Effector memory CD8-positive, alpha-beta T cell (primary cell): ENCODE results near the gene CCSAP.

Experiments used
- ATAC-seq: fragments of 150-1000 bp; cut with Tn5 transposase; replicated peaks from 2 replicates; pipeline ENCODE4 v1.10.0; 2021; ENCODE audit warnings: mild to moderate bottlenecking, moderate library complexity
- DNase-seq, 3 experiments: peaks; one replicate each; pipeline ENCODE4 v3.0.0; 2021
- H3K27ac Mint-ChIP-seq, 2 donors: one replicate each; pipeline ENCODE4 v1.8.0; 2022; ENCODE audit warnings: mild to moderate bottlenecking in 2 of 2, mixed read lengths in 2 of 2, moderate library complexity in 2 of 2
- H3K27me3 Mint-ChIP-seq, 2 donors: one replicate each; pipeline ENCODE4 v1.8.0; 2022; ENCODE audit warnings: mixed read lengths in 2 of 2
- H3K36me3 Mint-ChIP-seq: one replicate; pipeline ENCODE4 v1.8.0; 2022; ENCODE audit warnings: mild to moderate bottlenecking, moderate library complexity, mixed read lengths; ENCODE audit not compliant: insufficient read depth
- H3K4me1 Mint-ChIP-seq, 2 donors: one replicate each; pipeline ENCODE4 v1.8.0; 2022; ENCODE audit warnings: low read depth in 2 of 2, mixed read lengths in 2 of 2
- H3K4me3 Mint-ChIP-seq, 2 donors: one replicate each; pipeline ENCODE4 v1.8.0; 2022; ENCODE audit warnings: mild to moderate bottlenecking in 2 of 2, mixed read lengths in 2 of 2, moderate library complexity in 2 of 2
- H3K9me3 Mint-ChIP-seq, 2 donors: one replicate each; pipeline ENCODE4 v1.8.0; 2022; ENCODE audit warnings: mixed read lengths in 2 of 2

CCSAP gene

GRCh38 chr1:229352975-229353374 is 10.1 kb upstream of the CCSAP start:
- no peak for DNase-seq
- H3K4me3 Mint-ChIP-seq = no peak overlapping the region
- H3K27ac Mint-ChIP-seq = no peak overlapping the region
- no peaks in the 10 kb centered on the region for H3K9me3 Mint-ChIP-seq
- peaks cover 64 to 84% of the 10 kb centered on the region in 2 donors for H3K27me3 Mint-ChIP-seq
- no peak for ATAC-seq
- no peaks in the 10 kb centered on the region for H3K4me1 Mint-ChIP-seq
- no peaks in the 10 kb centered on the region for H3K36me3 Mint-ChIP-seq

GRCh38 chr1:229349463-229350385 is 6.9 kb upstream of the CCSAP start:
- no peak overlapping the region for H3K4me3 Mint-ChIP-seq
- no peaks in the 10 kb centered on the region for H3K4me1 Mint-ChIP-seq
- ATAC-seq (no peak), DNase-seq (no peak)
- H3K27ac Mint-ChIP-seq = no peak overlapping the region
- H3K27me3 Mint-ChIP-seq = peaks cover 56 to 83% of the 10 kb centered on the region in 2 donors
- H3K9me3 Mint-ChIP-seq = no peaks in the 10 kb centered on the region
- no peaks in the 10 kb centered on the region for H3K36me3 Mint-ChIP-seq

- ATAC-seq = no peak
- no peak for DNase-seq
- peaks cover 12% of the 10 kb centered on the region for H3K36me3 Mint-ChIP-seq
- no peak overlapping the region for H3K27ac Mint-ChIP-seq
- H3K4me3 Mint-ChIP-seq = no peak overlapping the region
- H3K4me1 Mint-ChIP-seq = peaks cover 0 to 6% of the 10 kb centered on the region in 2 donors
- H3K27me3 Mint-ChIP-seq = peaks cover 35 to 61% of the 10 kb centered on the region in 2 donors
- H3K9me3 Mint-ChIP-seq = no peaks in the 10 kb centered on the region
Observed at GRCh38 chr1:229347528-229347927, 4.7 kb upstream of the CCSAP start.

- DNase-seq (no peak), ATAC-seq (no peak)
- Mint-ChIP-seq H3K27ac (no peak overlapping the region), H3K9me3 (no peaks in the 10 kb centered on the region), H3K36me3 (peaks cover 15% of the 10 kb centered on the region), H3K4me3 (peak overlapping the region; percentile 44 to 95), H3K4me1 (peaks cover 6 to 20% of the 10 kb centered on the region in 2 donors), H3K27me3 (peaks cover 24 to 43% of the 10 kb centered on the region in 2 donors)
Observed at GRCh38 chr1:229344937-229345684, 2.3 kb upstream of the CCSAP start.

- Mint-ChIP-seq H3K36me3 (peaks cover 15% of the 10 kb centered on the region), H3K27me3 (peaks cover 15 to 33% of the 10 kb centered on the region in 2 donors), H3K4me1 (peaks cover 13 to 27% of the 10 kb centered on the region in 2 donors), H3K27ac (no peak overlapping the region), H3K4me3 (peak overlapping the region; percentile 95), H3K9me3 (no peaks in the 10 kb centered on the region)
- DNase-seq (no peak), ATAC-seq (no peak)
Observed at GRCh38 chr1:229344139-229344538, 1.3 kb upstream of the CCSAP start.

- peak; percentile 75 to 78 (median 76) for DNase-seq
- peak; percentile 74 for ATAC-seq
- peaks cover 5 to 22% of the 10 kb centered on the region in 2 donors for H3K27me3 Mint-ChIP-seq
- H3K4me1 Mint-ChIP-seq = peaks cover 18 to 40% of the 10 kb centered on the region in 2 donors
- peaks cover 15% of the 10 kb centered on the region for H3K36me3 Mint-ChIP-seq
- H3K27ac Mint-ChIP-seq = peak overlapping the region in 1 of 2 donors; percentile 92
- no peaks in the 10 kb centered on the region for H3K9me3 Mint-ChIP-seq
- H3K4me3 Mint-ChIP-seq = peak overlapping the region; percentile 95
Observed at GRCh38 chr1:229341774-229342655, 832 bp downstream of the CCSAP start.

GRCh38 chr1:229340496-229340895 is 2.4 kb downstream of the CCSAP start:
- H3K4me3 Mint-ChIP-seq = peak overlapping the region; percentile 95
- DNase-seq = no peak
- peak overlapping the region in 1 of 2 donors; percentile 92 for H3K27ac Mint-ChIP-seq
- H3K9me3 Mint-ChIP-seq = no peaks in the 10 kb centered on the region
- H3K4me1 Mint-ChIP-seq = peaks cover 21 to 40% of the 10 kb centered on the region in 2 donors
- no peak for ATAC-seq
- H3K36me3 Mint-ChIP-seq = peaks cover 15% of the 10 kb centered on the region
- H3K27me3 Mint-ChIP-seq = peaks cover 0 to 6% of the 10 kb centered on the region in 2 donors

GRCh38 chr1:229339520-229339919 is 3.3 kb downstream of the CCSAP start:
- Mint-ChIP-seq H3K9me3 (no peaks in the 10 kb centered on the region), H3K36me3 (peaks cover 16% of the 10 kb centered on the region), H3K27me3 (no peaks in the 10 kb centered on the region), H3K4me1 (peaks cover 21 to 40% of the 10 kb centered on the region in 2 donors), H3K27ac (peak overlapping the region in 1 of 2 donors; percentile 92), H3K4me3 (peak overlapping the region; percentile 95)
- ATAC-seq = no peak
- DNase-seq = no peak

- Mint-ChIP-seq H3K27me3 (no peaks in the 10 kb centered on the region), H3K4me3 (peak overlapping the region in 1 of 2 donors; percentile 95), H3K4me1 (peaks cover 21 to 40% of the 10 kb centered on the region in 2 donors), H3K27ac (peak overlapping the region in 1 of 2 donors; percentile 92), H3K36me3 (peaks cover 19% of the 10 kb centered on the region), H3K9me3 (no peaks in the 10 kb centered on the region)
- no peak for DNase-seq
- ATAC-seq = no peak
Observed at GRCh38 chr1:229339086-229339485, 3.8 kb downstream of the CCSAP start.

GRCh38 chr1:229336345-229336744 is 6.5 kb downstream of the CCSAP start:
- ATAC-seq (no peak), DNase-seq (no peak)
- peaks cover 16 to 30% of the 10 kb centered on the region in 2 donors for H3K4me1 Mint-ChIP-seq
- H3K36me3 Mint-ChIP-seq = peaks cover 11% of the 10 kb centered on the region
- no peaks in the 10 kb centered on the region for H3K27me3 Mint-ChIP-seq
- H3K9me3 Mint-ChIP-seq = no peaks in the 10 kb centered on the region
- no peak overlapping the region for H3K27ac Mint-ChIP-seq
- no peak overlapping the region for H3K4me3 Mint-ChIP-seq

- Mint-ChIP-seq H3K4me1 (peaks cover 17 to 21% of the 10 kb centered on the region in 2 donors), H3K36me3 (peaks cover 11% of the 10 kb centered on the region), H3K27ac (no peak overlapping the region), H3K27me3 (no peaks in the 10 kb centered on the region), H3K9me3 (no peaks in the 10 kb centered on the region), H3K4me3 (no peak overlapping the region)
- ATAC-seq = no peak
- DNase-seq = no peak
Observed at GRCh38 chr1:229334716-229335115, 8.1 kb downstream of the CCSAP start.

- H3K27me3 Mint-ChIP-seq = no peaks in the 10 kb centered on the region
- H3K27ac Mint-ChIP-seq = no peak overlapping the region
- peaks cover 13 to 16% of the 10 kb centered on the region in 2 donors for H3K4me1 Mint-ChIP-seq
- no peak overlapping the region for H3K4me3 Mint-ChIP-seq
- DNase-seq (no peak), ATAC-seq (no peak)
- no peaks in the 10 kb centered on the region for H3K9me3 Mint-ChIP-seq
- peaks cover 11% of the 10 kb centered on the region for H3K36me3 Mint-ChIP-seq
Observed at GRCh38 chr1:229334269-229334668, 8.6 kb downstream of the CCSAP start.
